HepG2 (cell line): ENCODE results near the gene MATR3. TPM values are rescaled to one million over a fixed set of nuclear protein-coding genes. Genes with fewer than 3 reads are reported as not detected.

Source experiments
- ATF7-NPFF ChIP-seq: sonication (generic); formaldehyde crosslinking; IDR thresholded peaks from 2 replicates; pipeline ENCODE4 v1.8.1; 2023; ENCODE audit warnings: mild to moderate bottlenecking, low read depth, missing genetic modification reagents, moderate library complexity
- EEA1 ChIP-seq: sonication (generic); formaldehyde crosslinking; IDR thresholded peaks from 2 replicates; pipeline ENCODE4 v1.5.1; 2020; ENCODE audit warnings: mild to moderate bottlenecking, missing genetic modification reagents, borderline replicate concordance
- GABPB1 ChIP-seq: IDR thresholded peaks from 2 replicates; pipeline ENCODE4 v1.6.1; 2016; ENCODE audit warnings: mild to moderate bottlenecking, missing genetic modification reagents, moderate library complexity, missing compliant biosample characterization
- HOXD1 ChIP-seq: sonication (generic); formaldehyde crosslinking; IDR thresholded peaks from 2 replicates; pipeline ENCODE4 v1.5.0; 2020; ENCODE audit warnings: missing genetic modification reagents
- KAT7 ChIP-seq: IDR thresholded peaks from 2 replicates; pipeline ENCODE4 v1.6.1; 2018; ENCODE audit warnings: borderline replicate concordance, missing compliant biosample characterization
- KLF12 ChIP-seq: sonication (generic); formaldehyde crosslinking; IDR thresholded peaks from 2 replicates; pipeline ENCODE4 v1.4.0; 2020; ENCODE audit warnings: missing genetic modification reagents, borderline replicate concordance
- MAFK ChIP-seq, 2 experiments: IDR thresholded peaks in 1 of 2; conservative IDR thresholded peaks in 1 of 2; 2 replicates each; pipeline ENCODE4 v1.6.1; 2011; ENCODE audit warnings: improper control_type of control experiment in 2 of 2, low read length in 2 of 2
- MEIS2 ChIP-seq: sonication (generic); formaldehyde crosslinking; IDR thresholded peaks from 2 replicates; pipeline ENCODE4 v1.9.0; 2021; ENCODE audit warnings: mild to moderate bottlenecking, missing genetic modification reagents
- MTA1 ChIP-seq: sonication (generic); formaldehyde crosslinking; IDR thresholded peaks from 2 replicates; pipeline ENCODE4 v1.4.0; 2020; ENCODE audit warnings: missing genetic modification reagents, mild to moderate bottlenecking, borderline replicate concordance
- MYNN ChIP-seq: sonication (generic); formaldehyde crosslinking; IDR thresholded peaks from 2 replicates; pipeline ENCODE4 v1.4.0; 2020; ENCODE audit warnings: mild to moderate bottlenecking, low read depth, missing genetic modification reagents
- PAWR ChIP-seq: sonication (generic); formaldehyde crosslinking; IDR thresholded peaks from 2 replicates; pipeline ENCODE4 v1.4.0; 2020; ENCODE audit warnings: missing genetic modification reagents, mild to moderate bottlenecking, borderline replicate concordance
- RFXAP ChIP-seq: sonication (generic); formaldehyde crosslinking; IDR thresholded peaks from 2 replicates; pipeline ENCODE4 v1.4.0; 2020; ENCODE audit warnings: missing genetic modification reagents, borderline replicate concordance
- RXRB ChIP-seq: IDR thresholded peaks from 2 replicates; pipeline ENCODE4 v1.6.1; 2016; ENCODE audit warnings: borderline replicate concordance, missing genetic modification reagents, missing compliant biosample characterization
- SMYD3 ChIP-seq: sonication (generic); formaldehyde crosslinking; IDR thresholded peaks from 2 replicates; pipeline ENCODE4 v1.8.1; 2023; ENCODE audit warnings: mild to moderate bottlenecking, missing genetic modification reagents
- ZNF20 ChIP-seq: sonication (generic); formaldehyde crosslinking; IDR thresholded peaks from 2 replicates; pipeline ENCODE4 v1.4.0; 2020; ENCODE audit warnings: mild to moderate bottlenecking, moderate library complexity, missing genetic modification reagents
- ZNF7 ChIP-seq: IDR thresholded peaks from 2 replicates; pipeline ENCODE4 v1.6.1; 2016; ENCODE audit warnings: missing biosample characterization, missing genetic modification reagents
- polyA plus RNA-seq, 8 experiments: library from polyadenylated mRNA; depleted of rRNA in 3 of 8; stranded (reverse) in 7 of 8; unstranded in 1 of 8; fragments of >200 nt; fragmentation: Illumina TruSeq in 4 of 8; extraction: Trizol in 4 of 8; gene quantifications; 2 replicates each; pipeline versions ENCODE4 v1.2.1 to v1.2.3, GENCODE V29; 2011 to 2016; ENCODE audit warnings: low read depth in 4 of 8, missing spikeins in 1 of 8, mixed read lengths in 1 of 8; ENCODE audit not compliant: insufficient read depth in 1 of 8
- total RNA-seq, 5 experiments: library from RNA; depleted of rRNA; stranded (reverse); fragments of >200 nt; fragmentation: Illumina TruSeq; extraction: Trizol; gene quantifications; 2 replicates each; pipeline ENCODE4 v1.2.3, GENCODE V29; 2016; ENCODE audit warnings: low read depth in 1 of 5
- TF ChIP-seq, protein P1 (sequence below): sonication (generic); formaldehyde crosslinking; IDR thresholded peaks from 2 replicates; pipeline ENCODE4 v1.5.0; 2020; ENCODE audit warnings: missing genetic modification reagents
- TF ChIP-seq, protein P2 (sequence below): sonication (generic); formaldehyde crosslinking; IDR thresholded peaks from 2 replicates; pipeline ENCODE4 v1.8.0; 2022; ENCODE audit warnings: mild to moderate bottlenecking, missing genetic modification reagents, moderate library complexity
- TF ChIP-seq, protein P3 (sequence below): sonication (generic); formaldehyde crosslinking; IDR thresholded peaks from 2 replicates; pipeline ENCODE4 v1.4.0; 2020; ENCODE audit warnings: missing genetic modification reagents, borderline replicate concordance
- TF ChIP-seq, protein P4 (sequence below), 2 experiments: sonication (generic) in 1 of 2; formaldehyde crosslinking in 1 of 2; IDR thresholded peaks; 2 replicates each; pipeline versions ENCODE4 v1.4.0 to v1.6.1; 2018 to 2020; ENCODE audit warnings: missing genetic modification reagents in 2 of 2, borderline replicate concordance in 1 of 2, low read depth in 1 of 2, mild to moderate bottlenecking in 1 of 2, missing biosample characterization in 1 of 2
- TF ChIP-seq, protein P5 (sequence below): sonication (generic); formaldehyde crosslinking; IDR thresholded peaks from 2 replicates; pipeline ENCODE4 v1.4.0; 2020; ENCODE audit warnings: missing genetic modification reagents
- TF ChIP-seq, protein P6 (sequence below): sonication (generic); formaldehyde crosslinking; IDR thresholded peaks from 2 replicates; pipeline ENCODE4 v1.5.1; 2020; ENCODE audit warnings: mild to moderate bottlenecking, moderate library complexity, missing genetic modification reagents

The MATR3 gene
- total and polyA plus RNA-seq, 2 of the 13 experiments (the other 11 are each of a cell fraction or from before 2014, with no cell fraction given), result 94.2 to 341 TPM

DNA sequence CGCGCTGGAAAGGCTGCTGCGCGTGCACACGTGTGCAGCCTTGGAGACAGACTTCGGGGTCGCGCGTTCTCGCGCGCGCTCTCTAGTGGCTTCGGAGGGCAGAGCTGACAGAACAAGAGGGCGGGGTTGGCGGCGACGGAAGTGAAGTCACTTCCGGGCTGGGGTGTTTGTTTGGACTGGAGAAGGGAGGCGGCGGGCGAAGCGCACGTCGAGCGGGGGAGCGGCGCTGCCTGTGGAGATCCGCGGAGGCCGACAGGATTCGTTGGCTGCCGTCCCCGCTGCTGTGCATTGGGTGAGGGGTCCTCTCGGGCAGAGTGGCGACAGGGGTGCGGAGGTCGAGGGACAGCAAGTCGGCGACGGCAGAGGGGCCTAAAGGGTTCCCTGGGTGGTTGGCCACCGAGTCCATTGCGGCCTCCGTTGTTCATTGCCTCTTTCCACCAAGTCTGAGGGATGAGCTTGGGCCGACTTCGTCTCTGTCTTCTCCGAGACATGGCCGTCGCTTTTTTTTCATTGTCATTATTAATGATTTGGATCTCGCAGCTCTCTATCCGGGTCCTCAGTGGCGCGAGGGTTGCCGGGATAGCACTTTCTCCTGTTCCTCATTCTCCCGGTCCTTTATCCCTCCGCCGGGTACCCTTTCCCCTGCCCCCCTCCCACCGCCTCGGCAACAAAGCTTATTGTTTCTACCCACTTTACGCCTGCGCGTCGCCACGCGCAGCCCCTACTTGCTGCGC is 48.3 kb downstream of the MATR3 start, which contains the start of gene PAIP2 (continued):
- TF ChIP-seq, protein P1, sequence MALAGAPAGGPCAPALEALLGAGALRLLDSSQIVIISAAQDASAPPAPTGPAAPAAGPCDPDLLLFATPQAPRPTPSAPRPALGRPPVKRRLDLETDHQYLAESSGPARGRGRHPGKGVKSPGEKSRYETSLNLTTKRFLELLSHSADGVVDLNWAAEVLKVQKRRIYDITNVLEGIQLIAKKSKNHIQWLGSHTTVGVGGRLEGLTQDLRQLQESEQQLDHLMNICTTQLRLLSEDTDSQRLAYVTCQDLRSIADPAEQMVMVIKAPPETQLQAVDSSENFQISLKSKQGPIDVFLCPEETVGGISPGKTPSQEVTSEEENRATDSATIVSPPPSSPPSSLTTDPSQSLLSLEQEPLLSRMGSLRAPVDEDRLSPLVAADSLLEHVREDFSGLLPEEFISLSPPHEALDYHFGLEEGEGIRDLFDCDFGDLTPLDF (CRISPR knock-in tag), result peak; percentile 62; the same call in 1 of the 2 replicates
- no peak for TF ChIP-seq MYNN (CRISPR knock-in tag)
- TF ChIP-seq, protein P2, sequence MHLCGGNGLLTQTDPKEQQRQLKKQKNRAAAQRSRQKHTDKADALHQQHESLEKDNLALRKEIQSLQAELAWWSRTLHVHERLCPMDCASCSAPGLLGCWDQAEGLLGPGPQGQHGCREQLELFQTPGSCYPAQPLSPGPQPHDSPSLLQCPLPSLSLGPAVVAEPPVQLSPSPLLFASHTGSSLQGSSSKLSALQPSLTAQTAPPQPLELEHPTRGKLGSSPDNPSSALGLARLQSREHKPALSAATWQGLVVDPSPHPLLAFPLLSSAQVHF, result no peak
- TF ChIP-seq RXRB, result 0 out of 2 replicates have a peak, but pooled peaks have one; percentile 15
- no peak for TF ChIP-seq ZNF7 (CRISPR knock-in tag)
- TF ChIP-seq, protein P3, sequence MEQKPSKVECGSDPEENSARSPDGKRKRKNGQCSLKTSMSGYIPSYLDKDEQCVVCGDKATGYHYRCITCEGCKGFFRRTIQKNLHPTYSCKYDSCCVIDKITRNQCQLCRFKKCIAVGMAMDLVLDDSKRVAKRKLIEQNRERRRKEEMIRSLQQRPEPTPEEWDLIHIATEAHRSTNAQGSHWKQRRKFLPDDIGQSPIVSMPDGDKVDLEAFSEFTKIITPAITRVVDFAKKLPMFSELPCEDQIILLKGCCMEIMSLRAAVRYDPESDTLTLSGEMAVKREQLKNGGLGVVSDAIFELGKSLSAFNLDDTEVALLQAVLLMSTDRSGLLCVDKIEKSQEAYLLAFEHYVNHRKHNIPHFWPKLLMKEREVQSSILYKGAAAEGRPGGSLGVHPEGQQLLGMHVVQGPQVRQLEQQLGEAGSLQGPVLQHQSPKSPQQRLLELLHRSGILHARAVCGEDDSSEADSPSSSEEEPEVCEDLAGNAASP (CRISPR knock-in tag), result no peak
- TF ChIP-seq, protein P4, sequence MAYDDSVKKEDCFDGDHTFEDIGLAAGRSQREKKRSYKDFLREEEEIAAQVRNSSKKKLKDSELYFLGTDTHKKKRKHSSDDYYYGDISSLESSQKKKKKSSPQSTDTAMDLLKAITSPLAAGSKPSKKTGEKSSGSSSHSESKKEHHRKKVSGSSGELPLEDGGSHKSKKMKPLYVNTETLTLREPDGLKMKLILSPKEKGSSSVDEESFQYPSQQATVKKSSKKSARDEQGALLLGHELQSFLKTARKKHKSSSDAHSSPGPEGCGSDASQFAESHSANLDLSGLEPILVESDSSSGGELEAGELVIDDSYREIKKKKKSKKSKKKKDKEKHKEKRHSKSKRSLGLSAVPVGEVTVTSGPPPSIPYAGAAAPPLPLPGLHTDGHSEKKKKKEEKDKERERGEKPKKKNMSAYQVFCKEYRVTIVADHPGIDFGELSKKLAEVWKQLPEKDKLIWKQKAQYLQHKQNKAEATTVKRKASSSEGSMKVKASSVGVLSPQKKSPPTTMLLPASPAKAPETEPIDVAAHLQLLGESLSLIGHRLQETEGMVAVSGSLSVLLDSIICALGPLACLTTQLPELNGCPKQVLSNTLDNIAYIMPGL (CRISPR knock-in tag; IDR thresholded peaks at IDR 0.05; ENCODE audit: borderline replicate concordance in 1 of 2, low read depth in 1 of 2), result peak; percentile 88 to 95
- peak; percentile 97 for TF ChIP-seq GABPB1
- TF ChIP-seq KAT7, result peak; percentile 58; the same call in 1 of the 2 replicates
- TF ChIP-seq EEA1 (CRISPR knock-in tag), result no peak
- no peak; the same call in none of the 2 replicates for TF ChIP-seq KLF12 (CRISPR knock-in tag)
- no peak for TF ChIP-seq MAFK (conservative IDR thresholded peaks at IDR 0.05 in 1 of 2, IDR thresholded peaks at IDR 0.05 in 1 of 2; ENCODE audit: low read length in 2 of 2)
- no peak for TF ChIP-seq ZNF20
- TF ChIP-seq ATF7-NPFF, result peak; percentile 73; the same call in 1 of the 2 replicates
- TF ChIP-seq RFXAP (CRISPR knock-in tag), result peak; percentile 97
- 0 out of 2 replicates have a peak, but pooled peaks have one; percentile 35 for TF ChIP-seq HOXD1
- TF ChIP-seq MEIS2 (CRISPR knock-in tag), result peak; percentile 94
- TF ChIP-seq, protein P5, sequence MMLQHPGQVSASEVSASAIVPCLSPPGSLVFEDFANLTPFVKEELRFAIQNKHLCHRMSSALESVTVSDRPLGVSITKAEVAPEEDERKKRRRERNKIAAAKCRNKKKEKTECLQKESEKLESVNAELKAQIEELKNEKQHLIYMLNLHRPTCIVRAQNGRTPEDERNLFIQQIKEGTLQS (CRISPR knock-in tag), result no peak
- TF ChIP-seq SMYD3 (CRISPR knock-in tag), result no peak
- 0 out of 2 replicates have a peak, but pooled peaks have one; percentile 42 for TF ChIP-seq PAWR
- peak; percentile 56; the same call in 1 of the 2 replicates for TF ChIP-seq MTA1 (CRISPR knock-in tag)
- TF ChIP-seq, protein P6, sequence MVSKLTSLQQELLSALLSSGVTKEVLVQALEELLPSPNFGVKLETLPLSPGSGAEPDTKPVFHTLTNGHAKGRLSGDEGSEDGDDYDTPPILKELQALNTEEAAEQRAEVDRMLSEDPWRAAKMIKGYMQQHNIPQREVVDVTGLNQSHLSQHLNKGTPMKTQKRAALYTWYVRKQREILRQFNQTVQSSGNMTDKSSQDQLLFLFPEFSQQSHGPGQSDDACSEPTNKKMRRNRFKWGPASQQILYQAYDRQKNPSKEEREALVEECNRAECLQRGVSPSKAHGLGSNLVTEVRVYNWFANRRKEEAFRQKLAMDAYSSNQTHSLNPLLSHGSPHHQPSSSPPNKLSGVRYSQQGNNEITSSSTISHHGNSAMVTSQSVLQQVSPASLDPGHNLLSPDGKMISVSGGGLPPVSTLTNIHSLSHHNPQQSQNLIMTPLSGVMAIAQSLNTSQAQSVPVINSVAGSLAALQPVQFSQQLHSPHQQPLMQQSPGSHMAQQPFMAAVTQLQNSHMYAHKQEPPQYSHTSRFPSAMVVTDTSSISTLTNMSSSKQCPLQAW (CRISPR knock-in tag), result peak; percentile 96
